Measurements from ENCODE around the gene NRL.

NRL gene

GRCh38 chr14:24132061-24132685 lies 17.4 kb upstream of the NRL start:
- in situ Hi-C loops (cut with MboI; ENCODE audit: low sequenced_read_pairs, unreplicated experiment): no loop called here
- no peak for TF ChIP-seq CTCF (IDR thresholded peaks at IDR 0.05; ENCODE audit: borderline replicate concordance, control extremely low read depth, extremely low read depth, insufficient read depth, missing control alignments)
- no peak for DNase-seq (ENCODE audit: low spot score)

- DNase-seq (ENCODE audit: low spot score): no peak
- in situ Hi-C loops (cut with MboI; ENCODE audit: low sequenced_read_pairs, unreplicated experiment): no loop called here
- TF ChIP-seq CTCF (IDR thresholded peaks at IDR 0.05; ENCODE audit: borderline replicate concordance, control extremely low read depth, extremely low read depth, insufficient read depth, missing control alignments): no peak
Observed at GRCh38 chr14:24131549-24131966, 16.8 kb upstream of the NRL start.

GRCh38 chr14:24130717-24131548 lies 16.2 kb upstream of the NRL start:
- TF ChIP-seq CTCF (IDR thresholded peaks at IDR 0.05; ENCODE audit: borderline replicate concordance, control extremely low read depth, extremely low read depth, insufficient read depth, missing control alignments): no peak
- in situ Hi-C loops (cut with MboI; ENCODE audit: low sequenced_read_pairs, unreplicated experiment): no loop called here
- no peak for DNase-seq (ENCODE audit: low spot score)

GRCh38 chr14:24130380-24130716 lies 15.6 kb upstream of the NRL start, which contains the start of gene FITM1:
TSS of gene FITM1 (plus strand) at chr14:24130659. CDS start at chr14:24131564, 905 bp downstream.
- DNase-seq (ENCODE audit: low spot score): no peak
- in situ Hi-C loops (cut with MboI; ENCODE audit: low sequenced_read_pairs, unreplicated experiment): no loop called here
- TF ChIP-seq CTCF (IDR thresholded peaks at IDR 0.05; ENCODE audit: borderline replicate concordance, control extremely low read depth, extremely low read depth, insufficient read depth, missing control alignments): no peak

- in situ Hi-C loops (cut with MboI; ENCODE audit: low sequenced_read_pairs, unreplicated experiment): no loop called here
- no peak for TF ChIP-seq CTCF (IDR thresholded peaks at IDR 0.05; ENCODE audit: borderline replicate concordance, control extremely low read depth, extremely low read depth, insufficient read depth, missing control alignments)
- DNase-seq (ENCODE audit: low spot score): no peak
Observed at GRCh38 chr14:24129410-24129998, 14.8 kb upstream of the NRL start.

GRCh38 chr14:24127673-24128072 lies 12.9 kb upstream of the NRL start:
- TF ChIP-seq CTCF (IDR thresholded peaks at IDR 0.05; ENCODE audit: borderline replicate concordance, control extremely low read depth, extremely low read depth, insufficient read depth, missing control alignments): no peak
- no peak for DNase-seq (ENCODE audit: low spot score)
- in situ Hi-C loops (cut with MboI; ENCODE audit: low sequenced_read_pairs, unreplicated experiment): no loop called here

All from GM13976 (cell line).